CD4-positive, alpha-beta T cell treated with Interleukin-15 for 1 hour (primary cell): ENCODE data around the gene PHKA2.
"Not testable (repeated sequence)": the region's sequence is repeated elsewhere in the genome, so short reads cannot be mapped to it uniquely, and the experiment has no call there.

Source experiments
- DNase-seq: peaks from one replicate; pipeline ENCODE4 v3.0.0-alpha.2; 2020

PHKA2 gene

GRCh38 chrX:18886344-18887161 is 97.4 kb downstream of the PHKA2 start:
- peak; percentile 49 for DNase-seq

DNA sequence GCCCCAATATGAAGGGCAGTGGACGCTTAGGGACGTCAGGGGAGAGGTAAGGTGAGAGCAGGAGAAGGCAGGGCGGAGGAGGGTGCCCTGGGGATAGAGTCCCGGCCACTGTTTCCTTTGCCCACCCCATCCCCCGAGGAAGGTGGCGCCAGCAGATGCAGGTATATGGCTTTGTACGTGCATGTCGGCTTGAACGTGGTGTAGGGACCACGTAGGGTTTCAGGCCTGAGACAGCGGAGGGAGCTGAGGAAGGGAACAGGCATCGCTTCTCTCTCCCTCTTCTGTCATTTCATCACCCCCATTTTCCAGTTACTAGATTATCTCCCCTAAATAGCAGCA is 97.9 kb downstream of the PHKA2 start:
- DNase-seq = no peak

DNA sequence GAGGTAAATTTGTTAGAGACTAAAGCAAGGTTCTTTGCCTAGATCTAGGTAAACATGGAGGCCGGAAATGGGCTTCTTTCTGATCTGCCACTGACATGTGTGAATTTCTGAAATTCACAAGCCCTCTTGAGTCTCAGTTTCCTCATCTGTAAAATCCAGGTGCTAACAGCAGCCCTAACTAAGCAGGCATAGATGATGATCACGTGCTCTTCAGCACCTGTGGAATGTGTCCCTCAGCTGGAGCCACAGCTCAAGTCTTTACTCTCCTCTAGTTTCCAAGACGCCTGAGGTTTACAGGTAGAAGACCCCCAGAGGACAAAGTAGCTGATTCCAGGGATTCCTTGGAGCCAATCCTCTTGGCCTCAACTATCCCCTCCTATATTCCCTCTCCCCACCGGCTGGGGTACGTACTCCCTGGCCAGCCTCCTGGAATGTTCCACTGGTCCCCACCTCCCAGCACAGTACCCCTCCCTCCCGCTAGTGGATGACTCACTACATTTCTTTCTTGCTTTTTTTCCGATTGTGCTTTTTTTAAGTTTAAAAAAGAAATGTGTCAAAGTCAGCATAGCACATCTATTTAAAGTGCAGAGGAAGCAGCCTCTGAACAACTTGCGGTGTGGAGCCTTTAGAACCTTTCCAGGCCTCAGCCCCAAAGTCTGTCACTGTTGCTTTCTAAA is 98.4 kb downstream of the PHKA2 start:
- DNase-seq = no peak

GRCh38 chrX:18884916-18885315 is 99.0 kb downstream of the PHKA2 start:
- no peak for DNase-seq

GRCh38 chrX:18883961-18884765 is 99.8 kb downstream of the PHKA2 start:
- no peak for DNase-seq

GRCh38 chrX:18883234-18883960 is 100.5 kb downstream of the PHKA2 start:
- DNase-seq = no peak

DNA sequence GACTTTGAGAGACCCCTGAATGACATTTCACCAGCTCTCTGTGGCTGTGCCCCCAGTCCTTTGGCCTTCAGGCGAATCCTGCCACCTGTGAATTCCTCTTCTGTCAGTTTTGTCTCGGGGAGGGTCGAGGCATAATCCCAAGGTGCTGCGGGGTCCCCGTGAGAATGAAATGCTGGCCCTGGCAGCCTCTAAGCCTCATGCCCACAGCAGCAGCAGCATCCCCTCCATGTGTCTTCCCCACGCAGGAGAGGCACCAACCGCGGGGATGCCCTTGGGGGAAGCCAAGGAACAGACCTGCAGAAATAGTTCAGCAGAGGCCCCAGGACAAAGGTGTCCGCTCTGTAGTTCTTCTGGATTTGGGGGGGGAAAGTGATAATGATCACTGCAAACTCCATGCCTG is 104.8 kb downstream of the PHKA2 start:
- no peak for DNase-seq

- no peak for DNase-seq
Measured at GRCh38 chrX:18877469-18877868, 106.4 kb downstream of the PHKA2 start.

DNA sequence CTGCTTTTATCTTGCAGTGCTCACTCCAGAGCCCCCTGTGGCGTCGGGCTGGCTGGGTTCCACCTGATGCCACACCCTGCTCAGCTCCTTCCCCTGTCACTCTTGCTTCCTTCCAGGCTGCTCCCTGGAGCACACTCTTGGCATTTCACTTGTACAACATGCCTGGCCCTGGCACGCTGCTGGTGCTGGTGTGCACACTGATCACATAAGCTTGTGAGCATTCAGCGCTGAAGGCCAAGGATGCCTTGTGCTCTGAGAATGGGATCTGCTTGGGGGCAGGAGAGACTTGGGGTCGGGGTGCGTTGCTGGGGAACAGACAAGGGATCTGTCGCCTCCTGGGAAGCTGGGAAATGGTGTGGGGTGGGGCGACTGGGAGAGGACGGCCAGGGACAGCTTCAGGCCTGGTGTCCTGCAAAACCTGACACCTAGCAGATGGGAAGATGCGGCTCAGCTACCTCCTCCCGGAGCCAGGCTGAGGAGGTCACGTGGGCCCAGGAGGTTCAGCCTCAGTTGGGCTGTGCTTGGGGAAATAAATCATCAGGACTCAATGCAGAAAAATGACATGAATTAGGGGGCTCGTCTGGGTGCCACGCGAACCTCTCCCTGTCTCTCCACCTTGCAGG is 108.5 kb downstream of the PHKA2 start:
- DNase-seq = no peak

GRCh38 chrX:18874560-18875255 is 109.2 kb downstream of the PHKA2 start:
- no peak for DNase-seq

GRCh38 chrX:18873836-18874235 is 110.1 kb downstream of the PHKA2 start:
- no peak for DNase-seq

- DNase-seq = no peak
Measured at GRCh38 chrX:18873189-18873791, 110.6 kb downstream of the PHKA2 start.

DNA sequence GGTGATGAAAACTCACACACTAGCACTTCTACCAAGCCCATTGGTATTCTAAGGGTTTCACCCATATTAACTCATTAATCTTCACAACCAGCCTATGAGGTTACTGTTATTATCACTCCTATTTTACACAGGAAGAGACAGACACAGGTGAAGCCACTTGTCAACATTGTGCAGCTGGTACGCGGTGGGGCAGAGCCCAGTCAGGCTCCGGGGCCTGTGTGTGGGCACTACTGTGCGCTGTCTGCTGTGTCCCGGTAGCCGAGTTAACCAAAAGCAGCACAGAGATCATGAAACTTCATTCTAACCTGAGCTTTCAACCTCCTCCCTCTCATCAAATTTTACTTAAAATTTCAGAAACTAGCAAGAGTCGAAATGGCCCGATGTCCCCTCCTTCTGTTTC is 111.3 kb downstream of the PHKA2 start:
- no peak for DNase-seq

- no peak for DNase-seq
Measured at GRCh38 chrX:18871970-18872369, 111.9 kb downstream of the PHKA2 start.

GRCh38 chrX:18871161-18871890 is 112.6 kb downstream of the PHKA2 start:
- DNase-seq = no peak

DNA sequence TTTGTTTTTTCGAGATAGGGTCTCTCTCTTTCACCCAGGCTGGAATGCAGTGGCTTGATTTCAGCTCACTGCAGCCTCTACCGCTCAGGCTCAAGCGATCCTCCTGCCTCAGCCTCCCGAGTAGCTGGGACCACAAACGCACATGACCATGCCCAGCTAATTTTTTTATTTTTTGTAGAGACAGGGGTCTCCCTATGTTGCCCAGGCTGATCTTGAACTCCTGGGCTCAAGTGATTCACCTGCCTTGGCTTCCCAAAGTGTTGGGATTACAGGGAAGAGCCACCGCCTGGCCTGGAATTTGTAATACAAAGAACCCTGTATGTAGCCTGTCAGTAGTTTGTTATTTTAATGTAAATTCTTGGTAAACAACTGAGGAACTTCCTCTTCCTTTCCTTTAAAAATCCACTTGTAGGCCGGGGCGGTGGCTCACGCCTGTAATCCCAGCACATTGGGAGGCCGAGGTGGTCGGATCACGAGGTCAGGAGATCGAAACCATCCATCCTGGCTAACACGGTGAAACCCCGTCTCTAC is 119.5 kb downstream of the PHKA2 start:
- DNase-seq = no peak

DNA sequence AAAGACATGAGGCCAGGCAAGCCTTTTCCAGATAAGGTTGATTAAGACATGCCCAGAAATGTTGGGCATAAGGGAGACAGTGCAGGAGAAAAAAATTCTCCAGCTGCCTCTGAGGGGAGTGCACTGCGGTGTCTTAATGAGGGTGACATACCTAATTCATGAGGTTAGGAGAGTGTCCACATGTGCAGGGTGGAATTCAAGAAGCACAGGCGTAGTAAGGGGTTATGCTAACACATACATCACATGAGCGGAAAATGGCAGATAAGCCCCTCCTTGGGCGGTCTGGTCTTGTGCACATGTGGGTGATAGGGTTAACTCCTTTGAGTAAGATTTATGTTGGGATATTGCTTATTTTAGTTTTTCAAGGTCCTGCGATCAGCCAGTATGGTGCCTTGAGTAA is 122.4 kb downstream of the PHKA2 start:
- no peak for DNase-seq

DNA sequence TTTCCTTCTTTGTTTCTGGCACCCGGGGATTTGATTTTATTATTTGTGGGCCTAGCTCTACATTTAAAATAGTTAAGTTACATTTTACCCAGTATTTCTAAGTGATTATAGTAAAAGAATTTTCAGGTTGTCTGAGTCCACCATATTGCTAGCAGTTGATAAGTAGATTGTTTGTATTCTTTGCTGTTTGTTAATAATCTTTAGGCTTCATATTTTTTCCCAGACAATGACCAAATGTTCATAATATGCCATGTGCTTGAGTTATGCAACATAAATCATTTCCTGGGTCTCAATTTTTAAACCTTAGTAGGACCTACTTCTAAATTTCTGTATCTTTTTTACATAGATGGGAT is 127.3 kb downstream of the PHKA2 start:
- no peak for DNase-seq

GRCh38 chrX:18855919-18856644 is 127.8 kb downstream of the PHKA2 start:
- DNase-seq = no peak

DNA sequence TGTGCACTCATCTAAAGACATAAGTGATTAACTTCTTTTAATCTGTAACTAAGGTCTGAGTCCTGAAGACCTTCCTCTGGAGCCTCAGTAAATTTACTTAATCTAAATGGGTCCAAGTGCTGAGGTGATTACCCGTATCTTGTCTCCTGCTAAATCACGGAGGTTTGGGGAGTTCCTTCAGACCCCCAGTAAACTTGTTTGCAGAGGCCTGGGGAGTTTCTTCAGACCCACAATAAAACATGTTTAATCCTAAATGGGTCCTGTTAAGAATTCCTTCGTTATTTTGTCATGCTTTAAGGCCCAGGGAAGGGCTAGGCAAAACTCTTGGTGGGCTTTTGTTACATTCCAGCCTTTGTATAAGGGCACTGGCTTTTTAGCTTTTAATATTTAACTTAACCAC is 136.0 kb downstream of the PHKA2 start:
- DNase-seq = not testable (repeated sequence)
